HEK293 (cell line): ENCODE data around the gene YWHAG.

ENCODE experiments used
- SP2 ChIP-seq: fragments of 450-650 bp; formaldehyde crosslinking; IDR thresholded peaks from 2 replicates; pipeline ENCODE4 v1.5.1; 2016; ENCODE audit warnings: missing biosample characterization, missing genetic modification characterization
- ZBTB7A ChIP-seq: fragments of 450-650 bp; formaldehyde crosslinking; IDR thresholded peaks from 2 replicates; pipeline ENCODE4 v1.5.1; 2016; ENCODE audit warnings: low read depth, missing biosample characterization, missing genetic modification characterization
- ZBTB8A ChIP-seq: fragments of 450-650 bp; formaldehyde crosslinking; IDR thresholded peaks from 2 replicates; pipeline ENCODE4 v1.5.1; 2016; ENCODE audit warnings: missing biosample characterization, missing genetic modification characterization
- ZNF121 ChIP-seq: fragments of 450-650 bp; formaldehyde crosslinking; IDR thresholded peaks from 2 replicates; pipeline ENCODE4 v1.5.1; 2016; ENCODE audit warnings: missing biosample characterization, missing genetic modification characterization
- ZNF274 ChIP-seq, 2 experiments: fragments of 200-500 bp in 1 of 2; fragments of 450-650 bp in 1 of 2; sonication (Bioruptor generic) in 1 of 2; formaldehyde crosslinking in 1 of 2; IDR thresholded peaks; 2 replicates each; pipeline versions ENCODE4 v1.5.1 to v1.6.1; 2014 to 2016; ENCODE audit warnings: borderline replicate concordance in 1 of 2, inconsistent platforms in 1 of 2, low read length in 1 of 2, missing biosample characterization in 1 of 2, missing genetic modification characterization in 1 of 2
- ZNF701 ChIP-seq: fragments of 450-650 bp; formaldehyde crosslinking; IDR thresholded peaks from 2 replicates; pipeline ENCODE4 v1.5.1; 2016; ENCODE audit warnings: missing biosample characterization, missing genetic modification characterization
- ZNF707 ChIP-seq: fragments of 450-650 bp; formaldehyde crosslinking; IDR thresholded peaks from 2 replicates; pipeline ENCODE4 v1.5.1; 2016; ENCODE audit warnings: missing biosample characterization, missing genetic modification characterization
- TF ChIP-seq, protein P1 (sequence below): fragments of 450-650 bp; formaldehyde crosslinking; IDR thresholded peaks from 2 replicates; pipeline ENCODE4 v1.5.1; 2016; ENCODE audit warnings: missing biosample characterization, missing genetic modification characterization
- TF ChIP-seq, protein P2 (sequence below): fragments of 450-650 bp; formaldehyde crosslinking; IDR thresholded peaks from 2 replicates; pipeline ENCODE4 v1.5.1; 2016; ENCODE audit warnings: missing biosample characterization, missing genetic modification characterization
- TF ChIP-seq, protein P3 (sequence below): fragments of 450-650 bp; formaldehyde crosslinking; IDR thresholded peaks from 2 replicates; pipeline ENCODE4 v1.5.1; 2016; ENCODE audit warnings: missing biosample characterization, missing genetic modification characterization
- TF ChIP-seq, protein P4 (sequence below): fragments of 450-650 bp; formaldehyde crosslinking; IDR thresholded peaks from 2 replicates; pipeline ENCODE4 v1.5.1; 2017; ENCODE audit warnings: missing biosample characterization, missing genetic modification characterization
- TF ChIP-seq, protein P5 (sequence below): fragments of 450-650 bp; formaldehyde crosslinking; conservative IDR thresholded peaks from 2 replicates; pipeline ENCODE4 v1.5.1; 2016; ENCODE audit warnings: low read depth, missing biosample characterization, missing genetic modification characterization

DNA sequence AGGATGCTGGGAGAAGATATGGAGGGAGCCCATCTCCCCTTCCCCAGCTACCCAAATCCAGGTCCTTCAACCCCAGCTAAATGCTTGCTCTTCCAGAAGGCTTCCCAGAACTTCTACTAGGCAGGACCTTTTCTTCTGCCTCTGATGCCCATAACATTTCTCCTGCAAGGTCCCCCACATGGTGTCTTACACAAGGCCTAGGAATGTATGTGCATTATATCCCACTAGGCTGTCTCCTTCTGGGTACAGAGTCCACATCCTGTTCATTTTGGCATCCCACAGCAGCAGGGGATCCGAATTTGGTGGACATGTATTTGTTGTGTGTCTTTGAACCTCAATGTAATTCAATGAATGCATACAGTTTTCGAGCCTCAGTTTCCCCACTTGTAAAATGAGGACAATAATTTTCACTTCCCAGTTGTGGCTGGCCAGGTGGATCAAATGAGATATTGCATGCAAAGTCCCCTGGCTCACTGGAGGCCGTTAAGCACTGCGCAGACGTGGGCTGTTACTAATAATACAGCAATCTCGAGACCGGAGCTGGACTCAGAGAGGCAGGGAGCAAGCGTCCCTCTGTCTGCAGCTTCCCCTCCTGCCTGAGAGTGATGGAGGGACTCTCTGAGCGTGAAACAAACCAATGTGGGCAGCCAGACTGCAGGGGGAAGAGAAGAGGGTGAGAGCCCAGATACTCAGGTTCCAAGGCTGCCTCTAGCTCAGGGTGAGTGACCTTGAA lies 18.6 kb upstream of the YWHAG start:
- TF ChIP-seq, protein P1, sequence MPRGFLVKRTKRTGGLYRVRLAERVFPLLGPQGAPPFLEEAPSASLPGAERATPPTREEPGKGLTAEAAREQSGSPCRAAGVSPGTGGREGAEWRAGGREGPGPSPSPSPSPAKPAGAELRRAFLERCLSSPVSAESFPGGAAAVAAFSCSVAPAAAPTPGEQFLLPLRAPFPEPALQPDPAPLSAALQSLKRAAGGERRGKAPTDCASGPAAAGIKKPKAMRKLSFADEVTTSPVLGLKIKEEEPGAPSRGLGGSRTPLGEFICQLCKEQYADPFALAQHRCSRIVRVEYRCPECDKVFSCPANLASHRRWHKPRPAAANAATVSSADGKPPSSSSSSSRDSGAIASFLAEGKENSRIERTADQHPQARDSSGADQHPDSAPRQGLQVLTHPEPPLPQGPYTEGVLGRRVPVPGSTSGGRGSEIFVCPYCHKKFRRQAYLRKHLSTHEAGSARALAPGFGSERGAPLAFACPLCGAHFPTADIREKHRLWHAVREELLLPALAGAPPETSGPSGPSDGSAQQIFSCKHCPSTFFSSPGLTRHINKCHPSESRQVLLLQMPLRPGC (tag by site-specific recombination): no peak
- TF ChIP-seq, protein P2, sequence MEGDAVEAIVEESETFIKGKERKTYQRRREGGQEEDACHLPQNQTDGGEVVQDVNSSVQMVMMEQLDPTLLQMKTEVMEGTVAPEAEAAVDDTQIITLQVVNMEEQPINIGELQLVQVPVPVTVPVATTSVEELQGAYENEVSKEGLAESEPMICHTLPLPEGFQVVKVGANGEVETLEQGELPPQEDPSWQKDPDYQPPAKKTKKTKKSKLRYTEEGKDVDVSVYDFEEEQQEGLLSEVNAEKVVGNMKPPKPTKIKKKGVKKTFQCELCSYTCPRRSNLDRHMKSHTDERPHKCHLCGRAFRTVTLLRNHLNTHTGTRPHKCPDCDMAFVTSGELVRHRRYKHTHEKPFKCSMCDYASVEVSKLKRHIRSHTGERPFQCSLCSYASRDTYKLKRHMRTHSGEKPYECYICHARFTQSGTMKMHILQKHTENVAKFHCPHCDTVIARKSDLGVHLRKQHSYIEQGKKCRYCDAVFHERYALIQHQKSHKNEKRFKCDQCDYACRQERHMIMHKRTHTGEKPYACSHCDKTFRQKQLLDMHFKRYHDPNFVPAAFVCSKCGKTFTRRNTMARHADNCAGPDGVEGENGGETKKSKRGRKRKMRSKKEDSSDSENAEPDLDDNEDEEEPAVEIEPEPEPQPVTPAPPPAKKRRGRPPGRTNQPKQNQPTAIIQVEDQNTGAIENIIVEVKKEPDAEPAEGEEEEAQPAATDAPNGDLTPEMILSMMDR (tag by site-specific recombination): no peak
- TF ChIP-seq ZNF707 (tag by site-specific recombination) (no peak), ZBTB7A (tag by site-specific recombination) (no peak), ZBTB8A (tag by site-specific recombination) (no peak), ZNF121 (no peak), ZNF701 (no peak), SP2 (tag by site-specific recombination) (no peak), ZNF274 (IDR thresholded peaks at IDR 0.05; ENCODE audit: low read length) (no peak), ZNF274 (tag by site-specific recombination; IDR thresholded peaks at IDR 0.05; ENCODE audit: borderline replicate concordance) (no peak)
- TF ChIP-seq, protein P3, sequence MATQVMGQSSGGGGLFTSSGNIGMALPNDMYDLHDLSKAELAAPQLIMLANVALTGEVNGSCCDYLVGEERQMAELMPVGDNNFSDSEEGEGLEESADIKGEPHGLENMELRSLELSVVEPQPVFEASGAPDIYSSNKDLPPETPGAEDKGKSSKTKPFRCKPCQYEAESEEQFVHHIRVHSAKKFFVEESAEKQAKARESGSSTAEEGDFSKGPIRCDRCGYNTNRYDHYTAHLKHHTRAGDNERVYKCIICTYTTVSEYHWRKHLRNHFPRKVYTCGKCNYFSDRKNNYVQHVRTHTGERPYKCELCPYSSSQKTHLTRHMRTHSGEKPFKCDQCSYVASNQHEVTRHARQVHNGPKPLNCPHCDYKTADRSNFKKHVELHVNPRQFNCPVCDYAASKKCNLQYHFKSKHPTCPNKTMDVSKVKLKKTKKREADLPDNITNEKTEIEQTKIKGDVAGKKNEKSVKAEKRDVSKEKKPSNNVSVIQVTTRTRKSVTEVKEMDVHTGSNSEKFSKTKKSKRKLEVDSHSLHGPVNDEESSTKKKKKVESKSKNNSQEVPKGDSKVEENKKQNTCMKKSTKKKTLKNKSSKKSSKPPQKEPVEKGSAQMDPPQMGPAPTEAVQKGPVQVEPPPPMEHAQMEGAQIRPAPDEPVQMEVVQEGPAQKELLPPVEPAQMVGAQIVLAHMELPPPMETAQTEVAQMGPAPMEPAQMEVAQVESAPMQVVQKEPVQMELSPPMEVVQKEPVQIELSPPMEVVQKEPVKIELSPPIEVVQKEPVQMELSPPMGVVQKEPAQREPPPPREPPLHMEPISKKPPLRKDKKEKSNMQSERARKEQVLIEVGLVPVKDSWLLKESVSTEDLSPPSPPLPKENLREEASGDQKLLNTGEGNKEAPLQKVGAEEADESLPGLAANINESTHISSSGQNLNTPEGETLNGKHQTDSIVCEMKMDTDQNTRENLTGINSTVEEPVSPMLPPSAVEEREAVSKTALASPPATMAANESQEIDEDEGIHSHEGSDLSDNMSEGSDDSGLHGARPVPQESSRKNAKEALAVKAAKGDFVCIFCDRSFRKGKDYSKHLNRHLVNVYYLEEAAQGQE (tag by site-specific recombination): no peak
- TF ChIP-seq, protein P4, sequence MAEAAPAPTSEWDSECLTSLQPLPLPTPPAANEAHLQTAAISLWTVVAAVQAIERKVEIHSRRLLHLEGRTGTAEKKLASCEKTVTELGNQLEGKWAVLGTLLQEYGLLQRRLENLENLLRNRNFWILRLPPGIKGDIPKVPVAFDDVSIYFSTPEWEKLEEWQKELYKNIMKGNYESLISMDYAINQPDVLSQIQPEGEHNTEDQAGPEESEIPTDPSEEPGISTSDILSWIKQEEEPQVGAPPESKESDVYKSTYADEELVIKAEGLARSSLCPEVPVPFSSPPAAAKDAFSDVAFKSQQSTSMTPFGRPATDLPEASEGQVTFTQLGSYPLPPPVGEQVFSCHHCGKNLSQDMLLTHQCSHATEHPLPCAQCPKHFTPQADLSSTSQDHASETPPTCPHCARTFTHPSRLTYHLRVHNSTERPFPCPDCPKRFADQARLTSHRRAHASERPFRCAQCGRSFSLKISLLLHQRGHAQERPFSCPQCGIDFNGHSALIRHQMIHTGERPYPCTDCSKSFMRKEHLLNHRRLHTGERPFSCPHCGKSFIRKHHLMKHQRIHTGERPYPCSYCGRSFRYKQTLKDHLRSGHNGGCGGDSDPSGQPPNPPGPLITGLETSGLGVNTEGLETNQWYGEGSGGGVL (tag by site-specific recombination): no peak
- TF ChIP-seq, protein P5, sequence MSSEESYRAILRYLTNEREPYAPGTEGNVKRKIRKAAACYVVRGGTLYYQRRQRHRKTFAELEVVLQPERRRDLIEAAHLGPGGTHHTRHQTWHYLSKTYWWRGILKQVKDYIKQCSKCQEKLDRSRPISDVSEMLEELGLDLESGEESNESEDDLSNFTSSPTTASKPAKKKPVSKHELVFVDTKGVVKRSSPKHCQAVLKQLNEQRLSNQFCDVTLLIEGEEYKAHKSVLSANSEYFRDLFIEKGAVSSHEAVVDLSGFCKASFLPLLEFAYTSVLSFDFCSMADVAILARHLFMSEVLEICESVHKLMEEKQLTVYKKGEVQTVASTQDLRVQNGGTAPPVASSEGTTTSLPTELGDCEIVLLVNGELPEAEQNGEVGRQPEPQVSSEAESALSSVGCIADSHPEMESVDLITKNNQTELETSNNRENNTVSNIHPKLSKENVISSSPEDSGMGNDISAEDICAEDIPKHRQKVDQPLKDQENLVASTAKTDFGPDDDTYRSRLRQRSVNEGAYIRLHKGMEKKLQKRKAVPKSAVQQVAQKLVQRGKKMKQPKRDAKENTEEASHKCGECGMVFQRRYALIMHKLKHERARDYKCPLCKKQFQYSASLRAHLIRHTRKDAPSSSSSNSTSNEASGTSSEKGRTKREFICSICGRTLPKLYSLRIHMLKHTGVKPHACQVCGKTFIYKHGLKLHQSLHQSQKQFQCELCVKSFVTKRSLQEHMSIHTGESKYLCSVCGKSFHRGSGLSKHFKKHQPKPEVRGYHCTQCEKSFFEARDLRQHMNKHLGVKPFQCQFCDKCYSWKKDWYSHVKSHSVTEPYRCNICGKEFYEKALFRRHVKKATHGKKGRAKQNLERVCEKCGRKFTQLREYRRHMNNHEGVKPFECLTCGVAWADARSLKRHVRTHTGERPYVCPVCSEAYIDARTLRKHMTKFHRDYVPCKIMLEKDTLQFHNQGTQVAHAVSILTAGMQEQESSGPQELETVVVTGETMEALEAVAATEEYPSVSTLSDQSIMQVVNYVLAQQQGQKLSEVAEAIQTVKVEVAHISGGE (tag by site-specific recombination): no peak
